HG02981 (cell line): ENCODE results near the gene PSMB8.
A peak's percentile ranks its signal among the peaks of the same experiment; 100 is the strongest.
"Not testable (repeated sequence)": the region's sequence is repeated elsewhere in the genome, so short reads cannot be mapped to it uniquely, and the experiment has no call there.

Experiments
- ATAC-seq: cut with Tn5 transposase; IDR thresholded peaks from one replicate; pipeline ENCODE4 v1.9.1; 2021; ENCODE audit warnings: mild to moderate bottlenecking, moderate library complexity; ENCODE audit not compliant: unreplicated experiment

The PSMB8 gene

GRCh38 chr6:32843979-32844838 lies at the start of gene PSMB8:
Gene PSMB8, minus strand, starts transcription at chr6:32844047. Its CDS starts 51 bp downstream, at chr6:32843996.
- ATAC-seq = peak; percentile 66

- ATAC-seq = no peak
These were observed 47.0 kb upstream of the PSMB8 start for GRCh38 chr6:32890831-32891230.

GRCh38 chr6:32889533-32889932 lies 45.7 kb upstream of the PSMB8 start:
- no peak for ATAC-seq

GRCh38 chr6:32888576-32888975 lies 44.7 kb upstream of the PSMB8 start:
- ATAC-seq = no peak

GRCh38 chr6:32887616-32888015 lies 43.8 kb upstream of the PSMB8 start:
- ATAC-seq = no peak

- no peak for ATAC-seq
These were observed 43.0 kb upstream of the PSMB8 start for GRCh38 chr6:32886681-32887383.

- ATAC-seq = no peak
These were observed 41.9 kb upstream of the PSMB8 start for GRCh38 chr6:32885698-32886286.

GRCh38 chr6:32883789-32884188 lies 39.9 kb upstream of the PSMB8 start:
- no peak for ATAC-seq

GRCh38 chr6:32882879-32883250 lies 39.0 kb upstream of the PSMB8 start:
- no peak for ATAC-seq

- not testable (repeated sequence) for ATAC-seq
These were observed 37.1 kb upstream of the PSMB8 start for GRCh38 chr6:32880962-32881361.

- no peak for ATAC-seq
These were observed 35.8 kb upstream of the PSMB8 start for GRCh38 chr6:32879691-32880090.

- ATAC-seq = no peak
These were observed 32.8 kb upstream of the PSMB8 start for GRCh38 chr6:32876603-32877002.

GRCh38 chr6:32873947-32874346 lies 30.1 kb upstream of the PSMB8 start:
- not testable (repeated sequence) for ATAC-seq

- ATAC-seq = no peak
These were observed 24.5 kb upstream of the PSMB8 start for GRCh38 chr6:32868257-32868788.

- no peak for ATAC-seq
These were observed 23.9 kb upstream of the PSMB8 start for GRCh38 chr6:32867554-32868256.

- ATAC-seq = no peak
These were observed 23.2 kb upstream of the PSMB8 start for GRCh38 chr6:32867022-32867477.

- no peak for ATAC-seq
These were observed 22.0 kb upstream of the PSMB8 start for GRCh38 chr6:32865724-32866443.

GRCh38 chr6:32862725-32863124 lies 18.9 kb upstream of the PSMB8 start:
- ATAC-seq = no peak

GRCh38 chr6:32860674-32861073 lies 16.8 kb upstream of the PSMB8 start:
- no peak for ATAC-seq

GRCh38 chr6:32858194-32858593 lies 14.3 kb upstream of the PSMB8 start:
- ATAC-seq = no peak
